Karpas-422 (cell line): ENCODE measurements around the gene TEKT3. TPM values are rescaled to one million over a fixed set of nuclear protein-coding genes. Genes with fewer than 3 reads are reported as not detected.

Source experiments
- DNase-seq: peaks from one replicate; pipeline ENCODE4 v3.0.0-alpha.2; 2015
- H2AFZ ChIP-seq: fragments of 200-600 bp; sonication (generic); 2 replicates; pipeline ENCODE4 v1.6.1; 2014; ENCODE audit warnings: antibody characterized with exemption, low read length, mixed read lengths
- H3K27ac ChIP-seq: fragments of 200-600 bp; sonication (generic); 2 replicates; pipeline ENCODE4 v1.5.1; 2014; ENCODE audit warnings: mild to moderate bottlenecking, low read length, moderate library complexity
- H3K27me3 ChIP-seq: fragments of 200-600 bp; sonication (generic); 2 replicates; pipeline ENCODE4 v1.6.1; 2014; ENCODE audit warnings: low read length, mixed read lengths
- H3K36me3 ChIP-seq: fragments of 200-600 bp; sonication (generic); 2 replicates; pipeline ENCODE4 v1.6.1; 2014; ENCODE audit warnings: low read length, mixed read lengths; ENCODE audit not compliant: insufficient read depth
- H3K4me1 ChIP-seq: fragments of 200-600 bp; sonication (generic); 2 replicates; pipeline ENCODE4 v1.6.1; 2014; ENCODE audit warnings: mild to moderate bottlenecking, low read length, mixed read lengths
- H3K4me2 ChIP-seq: fragments of 200-600 bp; sonication (generic); 2 replicates; pipeline ENCODE4 v1.6.1; 2014; ENCODE audit warnings: low read length, low read depth, mild to moderate bottlenecking; ENCODE audit not compliant: poor library complexity, severe bottlenecking
- H3K4me3 ChIP-seq: fragments of 200-600 bp; sonication (generic); 2 replicates; pipeline ENCODE4 v1.5.1; 2014; ENCODE audit warnings: mild to moderate bottlenecking, antibody characterized with exemption, low read length, mixed read lengths
- H3K79me2 ChIP-seq: fragments of 200-600 bp; sonication (generic); 2 replicates; pipeline ENCODE4 v1.6.1; 2014; ENCODE audit warnings: mild to moderate bottlenecking, low read length, mixed read lengths
- H3K9ac ChIP-seq: fragments of 200-600 bp; sonication (generic); 2 replicates; pipeline ENCODE4 v1.6.0; 2014; ENCODE audit warnings: low read length
- H3K9me2 ChIP-seq: fragments of 200-600 bp; sonication (generic), shearing (Covaris generic); replicated peaks from 2 replicates; pipeline ENCODE4 v1.6.0; 2014; ENCODE audit warnings: mild to moderate bottlenecking, low read length, moderate library complexity; ENCODE audit not compliant: insufficient read depth
- H3K9me3 ChIP-seq: fragments of 300-700, 200-600 bp; sonication (generic); 2 replicates; pipeline ENCODE4 v1.6.1; 2014; ENCODE audit warnings: low read length, mixed read lengths
- H4K20me1 ChIP-seq: fragments of 200-600 bp; sonication (generic); 2 replicates; pipeline ENCODE4 v1.6.1; 2014; ENCODE audit warnings: mild to moderate bottlenecking, antibody characterized with exemption, low read length, low read depth; ENCODE audit not compliant: insufficient read depth
- total RNA-seq: library from RNA; depleted of rRNA; stranded (reverse); fragments of >200 nt; shearing (Covaris generic); gene quantifications from 2 replicates; pipeline ENCODE4 v1.2.3, GENCODE V29; 2014; ENCODE audit warnings: low replicate concordance

TEKT3 gene
- total RNA-seq, 1 experiment from 2014 or later = not detected

- Histone ChIP-seq H3K36me3 (no peaks in the 10 kb centered on the region), H2AFZ (no peak overlapping the region), H3K9me3 (no peaks in the 10 kb centered on the region), H3K9me2 (no peaks in the 10 kb centered on the region), H4K20me1 (no peaks in the 10 kb centered on the region), H3K4me2 (no peak overlapping the region), H3K4me3 (no peak overlapping the region), H3K79me2 (no peaks in the 10 kb centered on the region), H3K27me3 (no peaks in the 10 kb centered on the region), H3K4me1 (no peaks in the 10 kb centered on the region), H3K27ac (no peak overlapping the region), H3K9ac (no peak overlapping the region)
- no peak for DNase-seq
Measured at GRCh38 chr17:15266325-15267125, 74.9 kb downstream of the TEKT3 start.

DNA sequence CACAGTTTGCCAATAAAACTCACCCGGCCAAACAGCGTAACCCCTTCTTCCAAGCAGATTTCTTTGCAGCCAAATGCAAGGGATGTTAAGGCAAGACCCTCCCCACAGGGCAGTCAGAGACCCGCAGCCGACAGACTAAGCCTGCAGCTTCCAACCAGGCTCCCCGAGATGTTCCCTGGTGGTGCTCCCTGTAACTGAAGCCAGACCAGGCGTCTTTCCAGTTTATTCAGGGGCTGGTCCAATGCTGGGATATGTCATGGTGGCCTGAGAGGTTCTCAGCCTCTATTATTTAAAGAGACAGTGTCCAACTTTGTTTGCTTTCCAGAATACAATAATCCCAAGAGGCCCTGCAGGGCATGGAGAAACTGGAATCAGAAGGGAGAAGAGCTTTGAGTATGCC, 76.3 kb downstream of the TEKT3 start, which contains the start of gene PMP22:
Gene PMP22 (minus strand): TSS at position 196 of the 400 bp plus-strand sequence. CDS start 4,599 bp downstream, outside the sequence.
- no peaks in the 10 kb centered on the region for H3K36me3 ChIP-seq
- H3K9ac ChIP-seq = no peak within 1 kb of the TSS
- H3K27ac ChIP-seq = no peak within 1 kb of the TSS
- no peaks in the 10 kb centered on the region for H4K20me1 ChIP-seq
- H3K79me2 ChIP-seq = no peaks in the 10 kb centered on the region
- no peaks in the 10 kb centered on the region for H3K4me1 ChIP-seq
- no peak within 1 kb of the TSS for H3K4me2 ChIP-seq
- H3K9me2 ChIP-seq = no peaks in the 10 kb centered on the region
- H2AFZ ChIP-seq = no peak within 1 kb of the TSS
- DNase-seq = no peak
- no peak within 1 kb of the TSS for H3K4me3 ChIP-seq
- H3K27me3 ChIP-seq = no peaks in the 10 kb centered on the region
- H3K9me3 ChIP-seq = no peaks in the 10 kb centered on the region

DNA sequence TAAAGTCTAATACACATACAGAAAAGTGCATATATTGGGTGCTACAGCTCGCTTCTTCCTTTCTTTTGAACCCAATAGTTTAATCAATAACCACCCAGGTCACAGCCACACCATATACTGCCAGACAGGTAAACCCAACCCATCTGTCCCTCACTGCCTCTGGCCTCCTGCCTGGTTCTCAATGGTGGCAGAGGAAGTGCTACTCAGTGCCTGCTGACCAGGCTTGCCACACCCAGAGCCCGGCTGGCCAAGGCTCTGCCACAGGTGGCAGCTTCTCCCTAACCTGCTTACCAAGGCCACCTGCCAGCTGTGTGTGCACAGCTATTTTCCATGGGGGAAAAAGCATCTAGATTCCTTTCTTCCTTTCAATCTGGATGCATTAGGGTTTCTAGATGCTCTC, 76.9 kb downstream of the TEKT3 start:
- no peak for DNase-seq
- no peak overlapping the region for H3K27ac ChIP-seq
- H2AFZ ChIP-seq = no peak overlapping the region
- H3K79me2 ChIP-seq = no peaks in the 10 kb centered on the region
- no peak overlapping the region for H3K9ac ChIP-seq
- no peak overlapping the region for H3K4me2 ChIP-seq
- no peaks in the 10 kb centered on the region for H3K27me3 ChIP-seq
- no peaks in the 10 kb centered on the region for H3K4me1 ChIP-seq
- H3K36me3 ChIP-seq = no peaks in the 10 kb centered on the region
- H3K9me3 ChIP-seq = no peaks in the 10 kb centered on the region
- H4K20me1 ChIP-seq = no peaks in the 10 kb centered on the region
- no peak overlapping the region for H3K4me3 ChIP-seq
- H3K9me2 ChIP-seq = no peaks in the 10 kb centered on the region

DNA sequence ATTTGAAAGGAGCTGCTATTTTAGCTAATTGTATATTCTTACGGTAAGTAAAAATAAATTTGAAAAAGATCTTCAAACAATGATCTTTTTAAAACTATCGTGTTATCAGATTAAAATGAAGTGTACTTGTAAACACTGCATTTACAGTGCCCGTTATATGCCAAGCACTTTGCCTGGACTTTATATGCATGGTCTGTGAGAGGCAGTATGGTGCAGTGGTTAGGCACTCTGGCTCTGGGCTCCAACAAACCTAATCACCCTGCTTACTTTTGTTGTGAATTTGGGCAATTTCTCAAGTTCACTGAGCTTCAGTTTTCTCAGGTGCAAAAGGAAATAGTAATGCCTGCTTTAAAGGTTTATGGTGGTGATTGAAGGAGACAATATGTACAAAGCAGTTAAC, 77.7 kb downstream of the TEKT3 start:
- Histone ChIP-seq H3K27ac (no peak overlapping the region), H3K9me3 (no peaks in the 10 kb centered on the region), H3K27me3 (no peaks in the 10 kb centered on the region), H3K4me2 (no peak overlapping the region), H3K79me2 (no peaks in the 10 kb centered on the region), H3K36me3 (no peaks in the 10 kb centered on the region), H3K9me2 (no peaks in the 10 kb centered on the region), H2AFZ (no peak overlapping the region), H4K20me1 (no peaks in the 10 kb centered on the region), H3K4me3 (no peak overlapping the region), H3K4me1 (no peaks in the 10 kb centered on the region), H3K9ac (no peak overlapping the region)
- DNase-seq = no peak

DNA sequence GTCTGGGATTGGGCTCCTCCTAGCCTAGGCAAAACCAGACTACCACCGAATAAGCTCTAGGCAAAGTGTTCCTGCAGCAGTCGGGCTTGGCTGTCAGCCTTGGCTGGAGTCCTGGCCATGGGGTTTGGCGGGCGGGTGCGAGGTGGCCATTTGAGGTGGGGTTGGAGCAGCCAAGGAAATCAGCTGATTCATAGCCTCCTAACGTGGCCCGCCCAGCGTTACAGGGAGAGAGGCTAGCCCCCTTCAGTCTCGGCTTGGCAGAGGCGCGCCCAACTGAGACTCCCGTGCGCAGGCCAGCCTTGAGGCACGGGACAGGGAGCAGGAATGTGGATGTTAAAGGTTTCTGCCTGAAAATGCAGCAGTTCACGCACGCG, 78.2 kb downstream of the TEKT3 start:
- no peak overlapping the region for H2AFZ ChIP-seq

GRCh38 chr17:15262291-15263205, 78.8 kb downstream of the TEKT3 start:
- no peaks in the 10 kb centered on the region for H3K79me2 ChIP-seq
- H3K27ac ChIP-seq = no peak overlapping the region
- no peaks in the 10 kb centered on the region for H4K20me1 ChIP-seq
- 0 out of 2 replicates have a peak, but pooled peaks cover under 1% of the 10 kb centered on the region for H3K4me1 ChIP-seq
- no peaks in the 10 kb centered on the region for H3K27me3 ChIP-seq
- H3K9me2 ChIP-seq = no peaks in the 10 kb centered on the region
- no peaks in the 10 kb centered on the region for H3K9me3 ChIP-seq
- H3K4me3 ChIP-seq = no peak overlapping the region
- no peaks in the 10 kb centered on the region for H3K36me3 ChIP-seq
- no peak for DNase-seq
- H2AFZ ChIP-seq = no peak overlapping the region
- no peak overlapping the region for H3K4me2 ChIP-seq
- H3K9ac ChIP-seq = no peak overlapping the region

More for the DNA sequence above, 78.2 kb downstream of the TEKT3 start:
- Histone ChIP-seq H3K27ac (no peak overlapping the region), H4K20me1 (no peaks in the 10 kb centered on the region), H3K4me3 (no peak overlapping the region), H3K9ac (no peak overlapping the region), H3K4me1 (no peaks in the 10 kb centered on the region), H3K4me2 (no peak overlapping the region), H3K9me2 (no peaks in the 10 kb centered on the region), H3K9me3 (no peaks in the 10 kb centered on the region), H3K36me3 (no peaks in the 10 kb centered on the region), H3K79me2 (no peaks in the 10 kb centered on the region), H3K27me3 (no peaks in the 10 kb centered on the region)
- DNase-seq = no peak

- H3K9me3 ChIP-seq = no peaks in the 10 kb centered on the region
- no peak overlapping the region for H3K27ac ChIP-seq
Measured at GRCh38 chr17:15261802-15262290, 79.6 kb downstream of the TEKT3 start.

DNA sequence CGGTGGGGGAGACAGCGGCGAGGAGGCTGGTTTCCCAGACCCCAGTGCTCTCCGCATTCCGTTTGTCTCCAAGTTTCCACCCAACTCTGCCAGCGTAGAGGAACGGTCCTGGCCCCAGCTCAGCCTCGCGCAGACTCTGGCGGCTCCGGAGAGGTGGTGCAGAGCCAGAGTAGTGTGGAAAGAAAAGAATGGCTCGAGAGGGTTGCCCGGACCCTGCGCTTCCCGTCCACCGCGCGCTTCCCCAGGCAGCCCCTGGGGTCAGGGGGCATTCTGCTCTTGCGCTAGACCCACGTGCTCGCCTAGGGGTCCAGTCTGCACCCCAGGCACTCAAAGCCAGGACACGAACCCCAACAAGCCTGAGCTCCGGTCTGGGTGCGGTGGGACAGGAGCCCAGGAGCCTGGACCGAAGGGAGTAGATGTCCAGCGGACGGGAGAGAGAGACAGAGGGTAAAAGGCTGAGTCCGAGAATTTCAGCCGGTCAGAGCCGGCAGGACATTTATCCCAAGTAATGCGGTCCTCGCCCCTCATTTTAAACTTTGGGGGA, 80.1 kb downstream of the TEKT3 start:
- H2AFZ ChIP-seq = no peak overlapping the region
- H3K4me2 ChIP-seq = no peak overlapping the region
- DNase-seq = no peak

More at GRCh38 chr17:15261802-15262290, 79.6 kb downstream of the TEKT3 start:
- no peak overlapping the region for H2AFZ ChIP-seq
- H3K4me2 ChIP-seq = no peak overlapping the region
- no peaks in the 10 kb centered on the region for H3K36me3 ChIP-seq
- H3K79me2 ChIP-seq = no peaks in the 10 kb centered on the region
- H3K4me1 ChIP-seq = 0 out of 2 replicates have a peak, but pooled peaks cover 2% of the 10 kb centered on the region
- H3K4me3 ChIP-seq = no peak overlapping the region
- H3K27me3 ChIP-seq = no peaks in the 10 kb centered on the region
- H4K20me1 ChIP-seq = no peaks in the 10 kb centered on the region
- DNase-seq = no peak
- no peaks in the 10 kb centered on the region for H3K9me2 ChIP-seq
- no peak overlapping the region for H3K9ac ChIP-seq

More for the DNA sequence above, 80.1 kb downstream of the TEKT3 start:
- H3K27ac ChIP-seq = no peak overlapping the region
- H3K4me3 ChIP-seq = no peak overlapping the region
- H3K9ac ChIP-seq = no peak overlapping the region
- no peaks in the 10 kb centered on the region for H3K9me3 ChIP-seq
- H3K36me3 ChIP-seq = no peaks in the 10 kb centered on the region
- H3K27me3 ChIP-seq = no peaks in the 10 kb centered on the region
- H3K79me2 ChIP-seq = no peaks in the 10 kb centered on the region
- 0 out of 2 replicates have a peak, but pooled peaks cover 2% of the 10 kb centered on the region for H3K4me1 ChIP-seq
- no peaks in the 10 kb centered on the region for H4K20me1 ChIP-seq
- no peaks in the 10 kb centered on the region for H3K9me2 ChIP-seq
